GM18519 (cell line): ENCODE data around the gene MARCO.

ENCODE experiments used
- ATAC-seq: cut with Tn5 transposase; IDR thresholded peaks from one replicate; pipeline ENCODE4 v1.9.1; 2021; ENCODE audit warnings: mild to moderate bottlenecking, moderate library complexity; ENCODE audit not compliant: unreplicated experiment, low FRiP score

Gene MARCO

DNA sequence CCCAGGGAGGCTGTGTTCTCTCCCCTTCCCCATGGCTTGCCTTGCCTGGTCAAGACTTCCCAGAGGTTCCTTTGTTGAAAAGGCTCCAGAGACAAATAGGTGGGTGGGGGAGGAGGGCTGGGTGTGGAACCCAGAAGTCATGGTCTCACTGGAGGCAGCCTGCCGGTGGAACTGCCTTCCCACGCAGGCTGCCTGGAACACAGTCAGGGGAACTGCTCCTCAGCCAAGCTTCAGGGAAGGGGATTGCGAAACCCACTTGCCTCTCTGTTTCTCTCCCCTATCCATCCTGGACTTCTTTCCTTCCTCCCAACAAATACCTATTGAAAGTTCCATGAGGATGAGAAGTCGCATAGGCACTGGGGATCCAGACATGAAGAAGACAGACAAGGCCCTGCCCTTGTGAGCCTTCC, 31.6 kb downstream of the MARCO start:
- ATAC-seq: no peak

GRCh38 chr2:118974103-118974993, 32.4 kb downstream of the MARCO start:
- ATAC-seq: no peak

DNA sequence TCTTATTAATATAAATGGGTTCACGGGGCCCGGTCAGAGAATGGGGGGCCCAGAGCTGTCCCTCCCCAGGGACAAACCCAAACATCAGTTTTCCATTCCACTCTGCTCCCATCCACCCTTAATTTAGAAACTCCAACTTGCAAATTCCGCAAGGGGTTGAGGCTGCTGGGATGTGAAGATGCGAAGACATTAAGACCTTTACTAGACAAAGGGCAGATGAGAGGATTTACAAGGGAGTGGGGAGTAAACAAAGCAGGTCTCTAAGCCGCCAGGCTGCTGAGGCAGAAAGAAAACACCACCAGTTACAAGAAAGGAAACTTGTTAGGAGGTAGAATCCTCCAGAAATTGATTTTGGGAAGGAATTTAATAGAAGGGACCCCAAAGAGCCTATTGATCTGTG, 33.1 kb downstream of the MARCO start:
- ATAC-seq: no peak

GRCh38 chr2:118978064-118978463, 36.1 kb downstream of the MARCO start:
- no peak for ATAC-seq

- ATAC-seq: no peak
Measured at GRCh38 chr2:118979152-118979861, 37.3 kb downstream of the MARCO start.

DNA sequence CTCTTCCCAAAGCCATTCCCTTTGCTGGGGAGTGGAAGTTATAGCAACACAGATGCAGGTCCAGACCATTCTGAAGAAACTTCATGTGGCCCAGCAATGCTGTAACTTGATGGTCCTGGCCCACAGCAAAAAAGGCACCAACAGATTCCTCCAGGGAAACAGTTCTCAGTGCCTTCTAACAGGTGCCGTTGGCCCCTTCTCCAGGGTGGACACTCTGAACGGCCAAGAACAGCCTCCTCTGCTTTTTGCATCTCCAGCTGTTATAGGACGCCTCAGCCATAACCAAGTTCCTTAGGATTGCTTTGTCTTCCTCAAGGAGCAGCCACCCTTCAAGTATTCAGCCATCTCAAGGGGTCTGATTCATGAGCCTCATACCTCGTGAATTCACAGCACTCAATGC, 38.0 kb downstream of the MARCO start:
- ATAC-seq: no peak

DNA sequence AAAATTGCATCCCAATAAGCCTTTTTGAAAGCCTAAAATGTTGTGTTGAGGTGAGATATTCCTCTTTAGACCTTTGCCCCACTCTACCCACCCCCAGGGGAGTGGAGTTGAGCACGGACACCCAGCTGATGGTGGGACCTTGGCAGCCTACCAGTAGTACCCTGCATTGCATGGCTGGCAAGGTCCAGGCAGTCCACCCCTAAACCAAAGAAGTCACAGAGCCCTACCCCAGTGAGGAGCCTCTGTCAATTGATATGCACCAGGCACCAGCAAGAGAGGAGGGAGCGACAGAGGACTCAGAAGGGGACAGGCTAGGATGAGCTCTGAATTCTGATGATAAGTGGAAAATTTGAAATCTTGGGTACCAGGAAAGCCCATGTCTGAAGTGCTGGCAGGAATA, 38.6 kb downstream of the MARCO start:
- ATAC-seq: no peak

GRCh38 chr2:118981632-118982031, 39.6 kb downstream of the MARCO start:
- no peak for ATAC-seq

GRCh38 chr2:118982039-118982438, 40.0 kb downstream of the MARCO start:
- no peak for ATAC-seq

GRCh38 chr2:118983133-118983532, 41.1 kb downstream of the MARCO start:
- ATAC-seq: no peak

DNA sequence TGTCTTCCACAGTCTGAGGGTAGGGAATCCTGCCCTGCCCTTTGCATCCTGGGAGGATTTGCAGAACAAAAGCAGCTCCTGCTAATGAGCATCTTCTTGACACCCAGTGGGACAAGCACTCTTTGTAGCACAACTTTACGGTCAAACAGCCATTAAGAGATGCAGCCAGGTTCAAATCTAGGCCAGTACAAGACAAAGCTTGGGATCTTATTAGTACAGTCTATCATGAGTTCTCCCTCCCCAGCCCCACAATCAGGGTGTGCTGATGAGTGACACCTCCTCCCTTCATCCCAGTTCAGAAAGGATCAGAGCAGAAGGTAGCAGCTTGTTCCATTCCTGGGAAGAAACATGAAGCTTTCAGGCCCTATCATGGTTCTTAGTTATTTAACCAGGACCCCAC, 41.9 kb downstream of the MARCO start:
- no peak for ATAC-seq

DNA sequence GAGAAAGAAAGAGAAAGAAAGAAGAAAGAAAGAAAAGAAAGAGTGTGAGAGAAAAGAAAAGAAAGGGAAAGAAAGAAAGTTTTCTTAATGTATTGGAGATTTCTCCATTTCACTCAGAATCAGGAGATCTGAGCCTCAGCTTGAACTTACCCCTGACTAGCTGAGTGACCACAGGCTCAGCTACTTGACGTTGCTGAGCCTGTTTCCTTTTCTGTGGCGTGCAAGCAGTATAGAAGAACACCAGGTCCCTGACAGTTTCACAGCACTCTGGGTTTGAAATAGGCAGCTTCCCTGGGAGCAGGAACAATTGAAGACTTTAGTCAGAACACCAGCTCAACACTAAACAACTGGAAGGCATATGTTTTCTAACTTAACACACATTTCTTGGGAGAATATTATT, 44.7 kb downstream of the MARCO start:
- peak; percentile 63 for ATAC-seq

GRCh38 chr2:118987886-118988285, 45.9 kb downstream of the MARCO start:
- no peak for ATAC-seq

DNA sequence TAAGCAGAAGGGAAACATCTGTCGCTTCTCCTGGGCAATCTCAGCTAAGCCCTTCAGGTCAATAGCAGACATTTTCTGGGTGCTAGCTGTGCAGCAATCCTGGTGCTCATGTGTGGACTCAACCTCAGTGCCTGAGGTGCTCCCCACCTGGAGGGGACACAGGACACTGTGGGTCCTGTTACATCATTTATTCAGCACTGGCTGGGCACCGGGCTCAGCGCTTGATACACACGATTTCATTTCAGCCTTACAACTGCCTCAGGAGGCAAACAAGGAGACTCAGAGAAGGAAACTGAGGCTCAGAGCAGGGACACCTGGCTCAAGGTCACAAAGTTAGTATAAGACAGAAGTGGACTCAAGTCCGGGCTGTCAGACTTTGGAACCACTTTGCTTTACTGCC, 46.7 kb downstream of the MARCO start:
- no peak for ATAC-seq

DNA sequence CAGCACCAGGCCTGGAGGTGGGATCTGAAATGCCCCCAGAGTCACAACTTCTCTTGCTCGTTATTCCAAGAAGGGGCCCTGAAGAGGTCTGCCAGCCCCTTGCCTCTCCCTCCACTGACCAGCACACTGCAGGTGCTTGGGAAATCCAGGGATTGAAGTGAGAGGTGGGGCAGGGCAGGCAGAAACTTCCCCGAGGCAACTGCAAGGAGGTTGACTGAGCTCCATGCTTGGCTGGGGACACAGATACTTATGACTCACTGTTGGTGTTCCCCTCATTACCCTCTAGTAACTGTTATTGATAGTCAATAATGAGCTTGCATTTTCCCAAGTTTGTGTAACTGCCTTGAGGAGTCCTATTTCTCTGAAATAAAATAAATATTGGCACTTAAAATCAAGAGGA, 47.5 kb downstream of the MARCO start:
- peak; percentile 73 for ATAC-seq

DNA sequence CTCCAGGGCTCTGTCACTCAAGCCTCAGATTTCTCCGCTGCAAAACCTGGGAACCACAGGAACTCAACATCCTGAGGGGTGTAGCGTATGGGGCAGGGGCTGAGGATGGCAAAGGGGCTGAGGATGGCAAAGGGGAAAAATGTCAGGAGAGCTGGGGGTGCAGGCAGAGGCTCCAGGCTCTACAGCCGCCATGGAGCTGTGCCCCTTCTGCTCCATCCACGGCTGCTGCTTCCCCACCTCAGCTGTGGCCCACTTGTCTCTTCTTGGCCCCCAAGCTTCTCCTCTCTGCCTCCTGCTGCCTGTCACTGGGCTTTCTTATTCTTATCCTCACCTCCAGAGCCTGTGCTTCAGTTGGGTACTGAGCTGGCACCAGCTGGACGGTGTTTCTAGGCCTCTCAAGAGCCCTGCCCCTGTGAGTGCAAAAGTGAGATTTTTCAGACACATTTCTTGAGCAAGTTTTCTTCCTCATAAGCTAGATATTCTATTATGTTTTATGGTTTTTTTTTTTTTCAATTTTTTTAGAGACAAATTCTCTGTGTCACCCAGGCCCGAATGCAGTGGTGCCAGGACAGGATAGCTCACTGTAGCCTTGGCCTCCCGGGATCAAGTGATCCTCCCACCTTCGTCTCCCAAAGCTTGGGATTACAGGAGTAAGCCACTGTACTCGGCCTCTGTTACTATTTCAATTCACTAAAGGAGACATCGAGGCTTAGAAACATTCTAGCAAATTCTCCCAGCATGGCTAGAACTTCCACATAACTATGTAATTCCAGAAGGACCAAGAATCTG, 49.0 kb downstream of the MARCO start:
- ATAC-seq: no peak

DNA sequence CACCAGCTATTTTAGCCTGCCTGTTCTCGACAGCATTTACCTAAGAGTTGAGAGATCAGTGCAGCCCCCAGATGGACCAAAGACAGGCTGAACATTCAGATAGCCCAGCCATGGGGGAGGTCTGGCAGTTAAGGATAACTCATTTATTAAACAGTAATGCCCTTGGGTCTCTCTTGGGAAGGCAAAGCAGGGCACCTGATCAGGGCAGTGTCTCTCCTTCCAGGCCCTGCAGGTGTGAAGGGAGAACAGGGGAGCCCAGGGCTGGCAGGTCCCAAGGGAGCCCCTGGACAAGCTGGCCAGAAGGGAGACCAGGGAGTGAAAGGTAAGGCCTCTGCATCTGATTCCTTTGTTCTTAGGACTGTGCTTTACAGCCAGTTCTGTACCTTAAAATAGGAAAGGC, 49.6 kb downstream of the MARCO start:
- ATAC-seq: no peak

DNA sequence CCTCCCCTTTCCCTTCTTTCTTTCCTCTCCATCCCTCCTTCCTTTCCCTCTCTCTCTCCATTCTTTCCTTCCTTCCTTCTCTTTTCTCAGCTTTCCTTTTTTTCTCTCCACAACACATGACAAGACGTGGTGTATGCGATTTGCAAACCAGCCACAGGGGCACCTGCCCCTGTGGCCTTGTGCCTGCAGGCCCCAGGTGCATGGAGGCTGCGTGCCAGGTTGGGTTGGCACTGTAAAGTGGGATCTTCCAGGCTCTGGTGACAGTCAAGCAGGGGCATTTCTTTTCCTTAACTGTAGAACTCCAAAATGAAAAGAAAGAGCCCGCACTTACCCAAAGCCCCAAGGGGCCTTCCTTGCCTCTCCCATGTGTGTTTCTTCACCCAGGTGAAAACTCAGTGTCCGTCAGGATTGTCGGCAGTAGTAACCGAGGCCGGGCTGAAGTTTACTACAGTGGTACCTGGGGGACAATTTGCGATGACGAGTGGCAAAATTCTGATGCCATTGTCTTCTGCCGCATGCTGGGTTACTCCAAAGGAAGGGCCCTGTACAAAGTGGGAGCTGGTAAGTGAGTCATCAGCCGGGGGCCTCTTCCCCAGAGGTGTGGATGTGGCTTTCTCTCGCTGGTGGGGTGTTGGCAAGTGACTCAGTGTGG, 50.9 kb downstream of the MARCO start:
- no peak for ATAC-seq

DNA sequence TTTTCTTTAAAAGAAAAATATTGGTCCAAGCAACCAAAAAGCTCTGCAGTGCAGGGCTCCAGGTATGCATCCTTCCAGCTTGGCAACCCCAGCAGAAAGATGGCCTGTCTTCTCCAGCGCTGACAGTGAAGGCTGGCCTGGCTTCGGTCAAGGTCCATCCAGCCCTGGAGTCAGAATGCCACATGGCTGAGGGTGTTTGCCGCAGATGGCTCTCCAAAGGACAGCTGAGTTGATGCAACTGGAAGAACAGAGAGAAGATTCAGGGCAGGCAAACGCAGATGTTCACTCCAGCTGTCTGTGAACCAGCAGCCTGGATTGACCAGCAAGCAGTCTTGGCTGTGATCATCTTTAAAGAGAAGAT, 51.4 kb downstream of the MARCO start:
- no peak for ATAC-seq

DNA sequence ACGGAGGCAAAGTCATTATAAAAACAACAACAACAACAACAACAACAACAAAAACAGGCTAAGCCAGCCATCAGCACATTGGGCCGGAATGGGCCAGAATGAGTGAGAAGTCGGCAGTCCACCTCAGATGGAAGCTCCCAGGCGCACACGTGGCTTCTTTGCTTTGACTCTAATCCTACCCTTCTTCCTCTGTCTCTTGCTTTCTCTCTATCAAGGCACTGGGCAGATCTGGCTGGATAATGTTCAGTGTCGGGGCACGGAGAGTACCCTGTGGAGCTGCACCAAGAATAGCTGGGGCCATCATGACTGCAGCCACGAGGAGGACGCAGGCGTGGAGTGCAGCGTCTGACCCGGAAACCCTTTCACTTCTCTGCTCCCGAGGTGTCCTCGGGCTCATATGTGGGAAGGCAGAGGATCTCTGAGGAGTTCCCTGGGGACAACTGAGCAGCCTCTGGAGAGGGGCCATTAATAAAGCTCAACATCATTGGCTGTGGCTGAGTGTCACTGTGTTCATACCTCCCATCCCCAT, 52.2 kb downstream of the MARCO start:
- ATAC-seq: no peak
